Vagina (tissue), 2 donors: ENCODE results near the gene CD58.
"Not testable (repeated sequence)": the region's sequence is repeated elsewhere in the genome, so short reads cannot be mapped to it uniquely, and the experiment has no call there.

Source experiments
- CTCF ChIP-seq, 3 experiments: fragments of 450-650 bp in 2 of 3; fragments of 200-600 bp in 1 of 3; sonication (generic) in 1 of 3; IDR thresholded peaks; one replicate each; pipeline ENCODE4 v1.5.1; 2017 to 2019; ENCODE audit warnings: antibody characterized with exemption in 3 of 3, mild to moderate bottlenecking in 2 of 3, moderate library complexity in 2 of 3
- POLR2A ChIP-seq, 2 donors: fragments of 450-650 bp; IDR thresholded peaks; one replicate each; pipeline ENCODE4 v1.6.1; 2017; ENCODE audit warnings: antibody characterized with exemption in 2 of 2, mild to moderate bottlenecking in 2 of 2, moderate library complexity in 2 of 2
- POLR2AphosphoS5 ChIP-seq, 2 donors: sonication (generic); formaldehyde crosslinking; IDR thresholded peaks; one replicate each; pipeline ENCODE4 v1.9.0; 2017; ENCODE audit warnings: antibody characterized with exemption in 2 of 2, mild to moderate bottlenecking in 2 of 2, low read depth in 1 of 2; ENCODE audit not compliant: insufficient read depth in 1 of 2

GRCh38 chr1:116606067-116606466, 35.2 kb upstream of the CD58 start:
- not testable (repeated sequence) for TF ChIP-seq POLR2AphosphoS5 (IDR thresholded peaks at IDR 0.05; ENCODE audit: insufficient read depth in 1 of 2, low read depth in 1 of 2); CTCF (IDR thresholded peaks at IDR 0.05); POLR2A (IDR thresholded peaks at IDR 0.05)
